H1 (cell line): Measurements from ENCODE around the gene SLC39A2.

Experiments used
- CHD2 ChIP-seq: IDR thresholded peaks from 2 replicates; pipeline ENCODE4 v1.6.1; 2012; ENCODE audit warnings: low read length, improper control_type of control experiment
- CTCF ChIP-seq, 3 experiments: IDR thresholded peaks; 1 replicate in 2 of 3; 2 replicates in 1 of 3; pipeline versions ENCODE4 v1.5.1 to v1.6.1; 2011; ENCODE audit warnings: low read length in 3 of 3, mild to moderate bottlenecking in 3 of 3, inconsistent platforms in 2 of 3, low read depth in 1 of 3, moderate library complexity in 1 of 3; ENCODE audit not compliant: insufficient read depth in 1 of 3; ENCODE audit errors: control extremely low read depth in 1 of 3
- EZH2 ChIP-seq: fragments of 200-600 bp; sonication (generic); IDR thresholded peaks from 2 replicates; pipeline ENCODE4 v1.7.1; 2012; ENCODE audit warnings: low read depth, mild to moderate bottlenecking, moderate library complexity, low read length, inconsistent platforms; ENCODE audit not compliant: severe bottlenecking
- JUN ChIP-seq: IDR thresholded peaks from 2 replicates; pipeline ENCODE4 v1.6.1; 2011; ENCODE audit warnings: low read depth, mild to moderate bottlenecking, improper control_type of control experiment, low read length
- POLR2A ChIP-seq, 2 experiments: IDR thresholded peaks; 1 replicate in 1 of 2; 2 replicates in 1 of 2; pipeline ENCODE4 v1.6.1; 2011; ENCODE audit warnings: low read depth in 2 of 2, low read length in 2 of 2, mild to moderate bottlenecking in 2 of 2; ENCODE audit errors: control extremely low read depth in 1 of 2
- POLR2AphosphoS5 ChIP-seq: IDR thresholded peaks from 2 replicates; pipeline ENCODE4 v1.6.1; 2011; ENCODE audit warnings: low read depth, low read length
- RFX5 ChIP-seq: IDR thresholded peaks from 2 replicates; pipeline ENCODE4 v1.6.1; 2011; ENCODE audit warnings: low read depth, low read length, improper control_type of control experiment, borderline replicate concordance
- TAF7 ChIP-seq: optimal IDR thresholded peaks from 2 replicates; pipeline ENCODE3; 2011; ENCODE audit warnings: low read depth, mild to moderate bottlenecking, inconsistent platforms, low read length, moderate library complexity, borderline replicate concordance
- USF2 ChIP-seq: IDR thresholded peaks from 2 replicates; pipeline ENCODE4 v1.6.1; 2011; ENCODE audit warnings: low read length, improper control_type of control experiment
- YY1 ChIP-seq: IDR thresholded peaks from 2 replicates; pipeline ENCODE4 v1.6.1; 2011; ENCODE audit warnings: low read depth, mild to moderate bottlenecking, low read length

DNA sequence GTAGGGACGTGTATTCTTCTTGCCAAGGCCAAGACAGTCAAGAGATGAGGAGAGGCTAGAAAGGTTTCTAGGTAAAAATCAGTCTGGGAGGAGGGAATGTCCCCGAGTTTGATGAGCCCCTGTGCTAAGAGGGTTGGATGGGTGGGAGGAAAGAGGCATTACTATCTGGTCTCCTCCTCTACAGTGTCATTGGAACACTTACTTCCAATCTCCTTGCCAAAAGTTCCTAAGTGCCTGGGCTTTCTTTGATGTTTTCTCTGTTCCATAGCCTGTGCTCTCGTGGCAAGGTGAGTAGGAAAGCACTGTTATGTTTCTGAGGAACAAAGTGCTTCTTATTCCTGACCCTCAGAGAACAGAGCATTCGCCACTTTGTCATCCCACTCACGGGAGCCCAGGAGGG, 35.6 kb downstream of the SLC39A2 start, which contains the start of gene RNASE13:
- TF ChIP-seq USF2, result no peak
- no peak for TF ChIP-seq POLR2A (IDR thresholded peaks at IDR 0.05; ENCODE audit: control extremely low read depth in 1 of 2, low read depth in 2 of 2, low read length in 2 of 2)
- TF ChIP-seq CTCF (IDR thresholded peaks at IDR 0.05; ENCODE audit: control extremely low read depth in 1 of 3, insufficient read depth in 1 of 3, low read depth in 1 of 3, low read length in 3 of 3), result no peak
- TF ChIP-seq YY1, result no peak
- no peak for TF ChIP-seq POLR2AphosphoS5
- no peak for TF ChIP-seq EZH2
- TF ChIP-seq JUN, result no peak
- TF ChIP-seq RFX5, result no peak
- TF ChIP-seq CHD2, result no peak
- TF ChIP-seq TAF7, result no peak
